ENCODE results near the gene ABHD11. TPM values are rescaled to one million over a fixed set of nuclear protein-coding genes. Genes with fewer than 3 reads are reported as not detected.

Gene ABHD11
- total RNA-seq (2014; rRNA removed; shearing (Covaris generic)): 35.9 and 42.6 TPM in 2 replicates

GRCh38 chr7:73738612-73739386 is at the start of gene ABHD11:
ABHD11 (minus strand) TSS chr7:73738802; CDS start chr7:73738770, 32 bp downstream.

GRCh38 chr7:73770002-73770859 is 31.6 kb upstream of the ABHD11 start, which contains the start of gene CLDN3:
CLDN3 (minus strand) TSS chr7:73770270; CDS start chr7:73770049, 221 bp downstream.

GRCh38 chr7:73718905-73719805 is 19.4 kb downstream of the ABHD11 start, which contains the start of gene STX1A:
STX1A (minus strand) TSS chr7:73719669; CDS start chr7:73719631, 38 bp downstream.

Small RNA genes lying within 50 kb of the gene (small RNA-seq; reads per million reads assigned to genes)
- gene MIR4284 (not detected), gene RN7SL265P (not detected)

Other genes with a start within 250 kb of the ABHD11 start
- 62.2 and 68.6 TPM in 2 replicates for gene BAZ1B, start 216.5 kb downstream of the ABHD11 start, total RNA-seq (2014; rRNA removed; shearing (Covaris generic))
- 47.9 and 56.0 TPM in 2 replicates for gene BCL7B, start 181.1 kb downstream of the ABHD11 start, total RNA-seq (2014; rRNA removed; shearing (Covaris generic))
- 66.4 and 78.5 TPM in 2 replicates for gene TBL2, start 160.2 kb downstream of the ABHD11 start, total RNA-seq (2014; rRNA removed; shearing (Covaris generic))
- gene MLXIPL, start 114.3 kb downstream of the ABHD11 start, total RNA-seq (2014; rRNA removed; shearing (Covaris generic)): 0.05 and 0.26 TPM in 2 replicates
- gene VPS37D, start 71.0 kb downstream of the ABHD11 start, total RNA-seq (2014; rRNA removed; shearing (Covaris generic)): 3.2 and 7.2 TPM in 2 replicates
- gene DNAJC30, start 55.3 kb downstream of the ABHD11 start, total RNA-seq (2014; rRNA removed; shearing (Covaris generic)): 3.1 and 3.6 TPM in 2 replicates
- gene BUD23, start 55.2 kb downstream of the ABHD11 start, total RNA-seq (2014; rRNA removed; shearing (Covaris generic)): 105 and 106 TPM in 2 replicates
- gene STX1A, start 19.1 kb downstream of the ABHD11 start, total RNA-seq (2014; rRNA removed; shearing (Covaris generic)): 66.5 and 72.9 TPM in 2 replicates
- gene CLDN3, start 31.5 kb upstream of the ABHD11 start, total RNA-seq (2014; rRNA removed; shearing (Covaris generic)): not detected in 2 replicates
- 6.8 and 8.0 TPM in 2 replicates for gene CLDN4, start 92.2 kb upstream of the ABHD11 start, total RNA-seq (2014; rRNA removed; shearing (Covaris generic))
- 19.9 TPM in 2 replicates for gene METTL27, start 103.7 kb upstream of the ABHD11 start, total RNA-seq (2014; rRNA removed; shearing (Covaris generic))
- 0.93 TPM in 1 of 2 replicates, not detected in the other for gene TMEM270, start 122.4 kb upstream of the ABHD11 start, total RNA-seq (2014; rRNA removed; shearing (Covaris generic))